Left lung (tissue), 10 donors: ENCODE results near the gene SAMD10. TPM values are rescaled to one million over a fixed set of nuclear protein-coding genes. Genes with fewer than 3 reads are reported as not detected.

Experiments
- ATAC-seq: fragments of 200-7000 bp; cut with Tn5 transposase; one replicate; pipeline ENCODE4 v1.9.1; 2020; ENCODE audit warnings: moderate library complexity
- DNase-seq, 4 donors: peaks; one replicate each; pipeline ENCODE4 v3.0.0-alpha.2; 2013 to 2020
- H3K27ac ChIP-seq, 2 donors: fragments of 200-600 bp; sonication (generic) in 1 of 2; one replicate each; pipeline versions ENCODE4 v1.5.0 to v1.8.0; 2020 to 2021
- H3K27me3 ChIP-seq, 2 donors: fragments of 200-600 bp; sonication (generic) in 1 of 2; one replicate each; pipeline versions ENCODE4 v1.5.0 to v1.8.0; 2020 to 2021
- H3K36me3 ChIP-seq, 2 donors: fragments of 200-600 bp; sonication (generic) in 1 of 2; one replicate each; pipeline versions ENCODE4 v1.5.0 to v1.8.0; 2020 to 2021
- H3K4me1 ChIP-seq, 2 donors: fragments of 200-600 bp; one replicate each; pipeline ENCODE4 v1.8.0; 2021
- H3K4me3 ChIP-seq, 2 donors: fragments of 200-600 bp; sonication (generic) in 1 of 2; one replicate each; pipeline versions ENCODE4 v1.5.0 to v1.8.0; 2020 to 2021; ENCODE audit warnings: mild to moderate bottlenecking in 1 of 2
- H3K9me3 ChIP-seq, 2 donors: fragments of 200-600 bp; sonication (generic) in 1 of 2; one replicate each; pipeline versions ENCODE4 v1.5.0 to v1.8.0; 2020 to 2021
- CTCF ChIP-seq, 2 donors: fragments of 200-600 bp; sonication (generic) in 1 of 2; IDR thresholded peaks; one replicate each; pipeline versions ENCODE4 v1.5.0 to v1.8.0; 2021; ENCODE audit warnings: antibody characterized with exemption in 2 of 2
- intact Hi-C, 2 donors: fragments of 100-400 bp; cut with DNase I; formaldehyde crosslinking; loops; one replicate each; pipeline versions ENCODE4 v1.11.2 to v1.14.2; 2022
- polyA plus RNA-seq, 6 donors: library from polyadenylated mRNA; unstranded; fragments of 120-200 nt; gene quantifications; one replicate each; pipeline ENCODE4 v1.2.1, GENCODE V29; 2013; ENCODE audit not compliant: insufficient read length in 6 of 6
- total RNA-seq, 2 donors: library from RNA; stranded (reverse); fragmentation: NEBNext Ultra II Directional; extraction: Animal tissue kit (Norgen Biotek cat#: 25700); gene quantifications; one replicate each; pipeline ENCODE4 v1.2.1, GENCODE V29; 2021
- donor health status: DM: no; HTN: yes; CAD: no.
- donor health status: DM: no; HTN: no; CAD: no.

SAMD10 gene
- total and polyA plus RNA-seq, 8 donors: 4.6 to 10.5 (median 7.1) TPM

GRCh38 chr20:64024141-64024990 is 44.9 kb upstream of the SAMD10 start:
- Histone ChIP-seq H3K4me1 (peaks cover 0 to 8% of the 10 kb centered on the region in 2 donors), H3K27me3 (no peaks in the 10 kb centered on the region), H3K4me3 (no peak overlapping the region), H3K27ac (no peak overlapping the region), H3K9me3 (no peaks in the 10 kb centered on the region), H3K36me3 (peaks cover 0 to 94% of the 10 kb centered on the region in 2 donors)
- intact Hi-C loops: no loop called here
- no peak for TF ChIP-seq CTCF (IDR thresholded peaks at IDR 0.05)
- ATAC-seq: no peak
- no peak for DNase-seq

- ATAC-seq (no peak), DNase-seq (no peak)
- Histone ChIP-seq H3K36me3 (peaks cover under 1 to 94% of the 10 kb centered on the region in 2 donors), H3K27me3 (no peaks in the 10 kb centered on the region), H3K4me1 (peaks cover 0 to 8% of the 10 kb centered on the region in 2 donors), H3K9me3 (no peaks in the 10 kb centered on the region), H3K27ac (no peak overlapping the region), H3K4me3 (no peak overlapping the region)
- intact Hi-C loops: no loop called here
- TF ChIP-seq CTCF (IDR thresholded peaks at IDR 0.05): no peak
Observed at GRCh38 chr20:64023361-64024140, 44.1 kb upstream of the SAMD10 start.

GRCh38 chr20:64022671-64023360 is 43.4 kb upstream of the SAMD10 start:
- Histone ChIP-seq H3K36me3 (peaks cover 3 to 94% of the 10 kb centered on the region in 2 donors), H3K4me1 (peaks cover 0 to 8% of the 10 kb centered on the region in 2 donors), H3K27me3 (no peaks in the 10 kb centered on the region), H3K27ac (no peak overlapping the region), H3K4me3 (no peak overlapping the region), H3K9me3 (no peaks in the 10 kb centered on the region)
- DNase-seq (no peak), ATAC-seq (no peak)
- no peak for TF ChIP-seq CTCF (IDR thresholded peaks at IDR 0.05)
- intact Hi-C loops: no loop called here

- TF ChIP-seq CTCF (IDR thresholded peaks at IDR 0.05): no peak
- Histone ChIP-seq H3K9me3 (no peaks in the 10 kb centered on the region), H3K4me1 (peaks cover 0 to 8% of the 10 kb centered on the region in 2 donors), H3K27ac (no peak overlapping the region), H3K36me3 (peaks cover 3 to 94% of the 10 kb centered on the region in 2 donors), H3K4me3 (no peak overlapping the region), H3K27me3 (no peaks in the 10 kb centered on the region)
- ATAC-seq: no peak
- intact Hi-C loops: no loop called here
- DNase-seq: no peak
Observed at GRCh38 chr20:64021124-64021975, 41.9 kb upstream of the SAMD10 start.
